Placental epithelial cell (primary cell): Measurements from ENCODE around the gene SENP3. TPM values are rescaled to one million over a fixed set of nuclear protein-coding genes. Genes with fewer than 3 reads are reported as not detected.

Experiments
- small RNA-seq: library from RNA; depleted of rRNA; stranded (forward); fragments of <200 nt; gene quantifications from one replicate; pipeline ENCODE3, GENCODE V24; 2012
- total RNA-seq: library from RNA; depleted of rRNA; stranded (reverse); fragments of >200 nt; gene quantifications from 2 replicates; pipeline ENCODE4 v1.2.3, GENCODE V29; 2012

Gene SENP3
- 40.0 and 67.6 TPM in 2 replicates for total RNA-seq

GRCh38 chr17:7561589-7562207, at the start of gene SENP3:
SENP3 (plus strand) TSS chr17:7561919; CDS start chr17:7563077, 1,158 bp downstream.

GRCh38 chr17:7548585-7549400, 12.9 kb upstream of the SENP3 start, which contains the start of gene TNFSF12:
TNFSF12 (plus strand) TSS chr17:7549058; CDS start chr17:7549154, 96 bp downstream.

GRCh38 chr17:7558544-7559319, 3.0 kb upstream of the SENP3 start, which contains the start of gene TNFSF13:
TNFSF13 (plus strand) TSS chr17:7558750; CDS start chr17:7559040, 290 bp downstream.

GRCh38 chr17:7579001-7579833, 17.5 kb downstream of the SENP3 start, which contains the start of gene CD68:
CD68 (plus strand) TSS chr17:7579638; CDS start chr17:7579678, 40 bp downstream.

GRCh38 chr17:7583253-7584109, 21.8 kb downstream of the SENP3 start, which contains the start of gene MPDU1:
MPDU1 (plus strand) TSS chr17:7583852; CDS start chr17:7583863, 11 bp downstream.

GRCh38 chr17:7589891-7590691, 28.4 kb downstream of the SENP3 start, which contains the start of gene SOX15:
SOX15 (minus strand) TSS chr17:7590094; CDS start chr17:7589676, 418 bp downstream.

GRCh38 chr17:7614425-7615264, 52.9 kb downstream of the SENP3 start, which contains the start of gene FXR2:
FXR2 (minus strand) TSS chr17:7614897; CDS start chr17:7614532, 365 bp downstream.

Small RNAs within 50 kb of the gene (small RNA-seq; reads per million reads assigned to genes)
- gene CD68 (not detected), gene RF00019 (not detected), gene SNORA48 (not detected), gene SNORD10 (not detected)

Other genes with a start within 250 kb of the SENP3 start
- 43.2 and 91.3 TPM in 2 replicates for gene GPS2, start 246.6 kb upstream of the SENP3 start, total RNA-seq
- 18.9 and 25.1 TPM in 2 replicates for gene NEURL4, start 232.6 kb upstream of the SENP3 start, total RNA-seq
- gene ACAP1, start 225.4 kb upstream of the SENP3 start, total RNA-seq = under 0.01 and 0.33 TPM in 2 replicates
- 9.4 and 12.6 TPM in 2 replicates for gene KCTD11, start 209.8 kb upstream of the SENP3 start, total RNA-seq
- gene TMEM95, start 206.8 kb upstream of the SENP3 start, total RNA-seq = not detected in 2 replicates
- 14.1 and 27.5 TPM in 2 replicates for gene TNK1, start 180.8 kb upstream of the SENP3 start, total RNA-seq
- 51.8 and 64.1 TPM in 2 replicates for gene PLSCR3, start 167.4 kb upstream of the SENP3 start, total RNA-seq
- 83.7 and 304 TPM in 2 replicates for gene TMEM256, start 157.8 kb upstream of the SENP3 start, total RNA-seq
- gene NLGN2, start 154.1 kb upstream of the SENP3 start, total RNA-seq = 4.9 and 9.8 TPM in 2 replicates
- not detected in 2 replicates for gene SPEM1, start 141.6 kb upstream of the SENP3 start, total RNA-seq
- not detected in 2 replicates for gene SPEM2, start 136.3 kb upstream of the SENP3 start, total RNA-seq
- gene SPEM3, start 133.1 kb upstream of the SENP3 start, total RNA-seq = not detected in 2 replicates
- 8.6 and 16.8 TPM in 2 replicates for gene TMEM102, start 126.5 kb upstream of the SENP3 start, total RNA-seq
- 2.1 and 3.9 TPM in 2 replicates for gene FGF11, start 122.4 kb upstream of the SENP3 start, total RNA-seq
- gene CHRNB1, start 116.9 kb upstream of the SENP3 start, total RNA-seq = 5.7 and 13.0 TPM in 2 replicates
- gene ZBTB4, start 82.3 kb upstream of the SENP3 start, total RNA-seq = 33.9 and 36.1 TPM in 2 replicates
- not detected in 2 replicates for gene SLC35G6, start 80.5 kb upstream of the SENP3 start, total RNA-seq
- 106 and 112 TPM in 2 replicates for gene POLR2A, start 77.6 kb upstream of the SENP3 start, total RNA-seq
- 3.4 and 3.5 TPM in 2 replicates for gene TNFSF12, start 12.9 kb upstream of the SENP3 start, total RNA-seq
- gene TNFSF13, start 3.2 kb upstream of the SENP3 start, total RNA-seq = 1.4 and 1.6 TPM in 2 replicates
- 2.4 and 3.3 TPM in 2 replicates for gene CD68, start 17.7 kb downstream of the SENP3 start, total RNA-seq
- gene MPDU1, start 21.9 kb downstream of the SENP3 start, total RNA-seq = 58.5 and 227 TPM in 2 replicates
- 9.0 and 14.5 TPM in 2 replicates for gene SOX15, start 28.2 kb downstream of the SENP3 start, total RNA-seq
- 36.1 TPM in 2 replicates for gene FXR2, start 53.0 kb downstream of the SENP3 start, total RNA-seq
- gene SAT2, start 65.9 kb downstream of the SENP3 start, total RNA-seq = 16.7 and 38.1 TPM in 2 replicates
- 0.87 and 2.4 TPM in 2 replicates for gene SHBG, start 68.2 kb downstream of the SENP3 start, total RNA-seq
- gene ATP1B2, start 89.0 kb downstream of the SENP3 start, total RNA-seq = not detected in 2 replicates
- 38.9 and 58.5 TPM in 2 replicates for gene TP53, start 125.6 kb downstream of the SENP3 start, total RNA-seq
- gene WRAP53, start 126.6 kb downstream of the SENP3 start, total RNA-seq = 4.7 and 7.0 TPM in 2 replicates
- gene EFNB3, start 143.3 kb downstream of the SENP3 start, total RNA-seq = 2.2 and 5.9 TPM in 2 replicates
- gene DNAH2, start 155.8 kb downstream of the SENP3 start, total RNA-seq = under 0.01 TPM in 1 of 2 replicates, not detected in the other